ENCODE data around the gene DNAJC4. TPM values are rescaled to one million over a fixed set of nuclear protein-coding genes. Genes with fewer than 3 reads are reported as not detected.
"Not testable (repeated sequence)": the region's sequence is repeated elsewhere in the genome, so short reads cannot be mapped to it uniquely, and the experiment has no call there.

DNAJC4 gene
- polyA plus RNA-seq, 2 of the 4 experiments (the other 2 are of a cell fraction): 9.8 to 16.2 TPM

- no peak for TF ChIP-seq ZNF302 (CRISPR knock-in tag; IDR thresholded peaks at IDR 0.05)
- TF ChIP-seq, protein P1, sequence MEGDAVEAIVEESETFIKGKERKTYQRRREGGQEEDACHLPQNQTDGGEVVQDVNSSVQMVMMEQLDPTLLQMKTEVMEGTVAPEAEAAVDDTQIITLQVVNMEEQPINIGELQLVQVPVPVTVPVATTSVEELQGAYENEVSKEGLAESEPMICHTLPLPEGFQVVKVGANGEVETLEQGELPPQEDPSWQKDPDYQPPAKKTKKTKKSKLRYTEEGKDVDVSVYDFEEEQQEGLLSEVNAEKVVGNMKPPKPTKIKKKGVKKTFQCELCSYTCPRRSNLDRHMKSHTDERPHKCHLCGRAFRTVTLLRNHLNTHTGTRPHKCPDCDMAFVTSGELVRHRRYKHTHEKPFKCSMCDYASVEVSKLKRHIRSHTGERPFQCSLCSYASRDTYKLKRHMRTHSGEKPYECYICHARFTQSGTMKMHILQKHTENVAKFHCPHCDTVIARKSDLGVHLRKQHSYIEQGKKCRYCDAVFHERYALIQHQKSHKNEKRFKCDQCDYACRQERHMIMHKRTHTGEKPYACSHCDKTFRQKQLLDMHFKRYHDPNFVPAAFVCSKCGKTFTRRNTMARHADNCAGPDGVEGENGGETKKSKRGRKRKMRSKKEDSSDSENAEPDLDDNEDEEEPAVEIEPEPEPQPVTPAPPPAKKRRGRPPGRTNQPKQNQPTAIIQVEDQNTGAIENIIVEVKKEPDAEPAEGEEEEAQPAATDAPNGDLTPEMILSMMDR (IDR thresholded peaks at IDR 0.05): no peak
- no peak for TF ChIP-seq ZSCAN20 (CRISPR knock-in tag; IDR thresholded peaks at IDR 0.05)
- TF ChIP-seq ESRRA (IDR thresholded peaks at IDR 0.05; ENCODE audit: borderline replicate concordance, low read length): no peak
- TF ChIP-seq JUN (IDR thresholded peaks at IDR 0.05): no peak; a peak in 2 of 5 replicates
- no peak for TF ChIP-seq EHMT2 (IDR thresholded peaks at IDR 0.05; ENCODE audit: low read depth)
- no peak for TF ChIP-seq NFE2L2 (conservative IDR thresholded peaks at IDR 0.05; ENCODE audit: low read length)
Observed at GRCh38 chr11:64245797-64246620, 15.7 kb downstream of the DNAJC4 start (continued).

GRCh38 chr11:64246621-64246870, 16.2 kb downstream of the DNAJC4 start:
- FAIRE-seq; H3K9me3 ChIP-seq; ATAC-seq; DNase-seq (ENCODE audit: low read depth in 1 of 2, low spot score in 1 of 2): not testable (repeated sequence)
- CTCF ChIA-PET: interaction anchor here (0.8 to 12.2 kb wide), 9 partner anchors 9 to 108 kb away, joined by 3 to 220 read pairs (median 4); partner anchors contain the start of genes BAD, CATSPERZ, ESRRA and NUDT22
- peak overlapping the region; percentile 84 for H3K4me3 ChIP-seq
- peaks cover 45% of the 10 kb centered on the region for H3K4me1 ChIP-seq
- POLR2A ChIA-PET: interaction anchor here (0.6 to 6.0 kb wide), 6 partner anchors 20 to 1395 kb away, joined by 3 to 53 read pairs (median 8); partner anchors contain the start of genes ESRRA, NUDT22, STIP1 and TRPT1
- H3K4me2 ChIP-seq: peak overlapping the region; percentile 100
- peak; percentile 30; the same call in 1 of the 3 replicates for TF ChIP-seq BCL3 (IDR thresholded peaks at IDR 0.05)
- 0 out of 2 replicates have a peak, but pooled peaks have one; percentile 8 for TF ChIP-seq MAX (IDR thresholded peaks at IDR 0.05)
- TF ChIP-seq JUN (IDR thresholded peaks at IDR 0.05): peak; percentile 42 to 65; a peak in 3 of 5 replicates
- TF ChIP-seq NPAS2 (CRISPR knock-in tag; IDR thresholded peaks at IDR 0.05; ENCODE audit: borderline replicate concordance): 0 out of 2 replicates have a peak, but pooled peaks have one; percentile 15
- TF ChIP-seq MYC (IDR thresholded peaks at IDR 0.05; ENCODE audit: borderline replicate concordance, low read length): peak; percentile 34; the same call in 1 of the 2 replicates
- no CpG with 5 or more reads among the region's 43 CpGs for WGBS (ENCODE audit: missing lambda C conversion rate)
- peak overlapping the region; percentile 99 to 100 for H3K27ac ChIP-seq

DNA sequence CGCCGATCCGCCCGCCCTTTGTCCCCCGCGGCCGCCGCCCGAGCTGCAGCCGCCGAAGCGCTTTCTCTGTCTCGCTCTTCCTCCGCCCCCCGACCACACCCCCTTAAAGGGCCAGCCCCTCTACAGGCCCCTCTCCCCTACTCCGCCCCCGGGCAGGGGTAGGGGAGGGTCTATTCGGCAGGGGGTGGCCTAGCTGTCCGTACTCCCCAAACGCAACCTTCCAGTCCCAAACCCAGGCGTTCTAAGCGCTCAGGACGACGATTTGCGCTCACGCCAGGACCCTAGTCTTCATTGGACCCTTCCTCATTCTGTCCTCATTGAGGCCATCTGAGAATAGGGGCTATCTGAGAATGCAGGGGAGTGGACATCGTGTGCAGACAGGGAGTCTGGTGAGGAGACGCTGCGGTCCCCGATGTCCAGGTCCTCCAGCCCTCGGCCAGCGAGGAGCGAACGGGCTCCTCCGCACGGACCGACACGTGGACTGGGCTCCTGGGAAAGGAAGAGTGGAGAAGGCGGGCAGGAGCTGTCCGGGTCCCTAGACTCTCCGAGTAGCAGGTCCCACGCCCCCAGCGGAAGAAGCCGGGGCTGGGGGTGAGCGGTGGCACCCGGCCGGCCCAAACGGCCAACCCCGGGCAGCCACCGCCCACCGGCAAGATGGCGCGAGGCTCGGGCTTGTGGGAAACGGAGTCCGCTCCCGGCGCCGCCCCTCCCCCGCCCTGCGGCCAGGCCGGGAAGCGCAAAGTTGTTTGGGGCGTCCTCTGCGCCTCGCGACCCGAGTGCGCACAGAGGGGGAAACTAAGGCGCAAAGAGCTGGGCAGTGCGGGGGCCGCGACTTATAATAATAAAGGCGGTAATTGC, 16.8 kb downstream of the DNAJC4 start, which contains the start of gene PPP1R14B:
Gene PPP1R14B, minus strand, starts transcription at position 73 of the 858 bp plus-strand sequence. CDS start 270 bp downstream, outside the sequence.
- DNase-seq (ENCODE audit: low read depth in 1 of 2, low spot score in 1 of 2): peak; percentile 84 to 89
- CTCF ChIA-PET: interaction anchor here (1.2 to 12.2 kb wide), 7 partner anchors 9 to 108 kb away, joined by 3 to 220 read pairs (median 4); partner anchors contain the start of genes BAD, CATSPERZ and ESRRA
- TF ChIP-seq E2F6 (IDR thresholded peaks at IDR 0.05; ENCODE audit: borderline replicate concordance, low read depth) (no peak; the same call in 1 of the 2 replicates), TFCP2L1 (CRISPR knock-in tag; IDR thresholded peaks at IDR 0.05) (no peak), MAZ (IDR thresholded peaks at IDR 0.05; ENCODE audit: borderline replicate concordance, low read depth, low read length) (peak; percentile 79; the same call in 1 of the 2 replicates), CHD4 (IDR thresholded peaks at IDR 0.05; ENCODE audit: borderline replicate concordance) (no peak), JUN (IDR thresholded peaks at IDR 0.05) (0 out of 5 replicates have a peak, but pooled peaks of 1 of the 2 experiments have one; percentile 6), FOSL2 (IDR thresholded peaks at IDR 0.05) (no peak), FOSL2 (CRISPR knock-in tag; IDR thresholded peaks at IDR 0.05) (no peak), ZSCAN20 (CRISPR knock-in tag; IDR thresholded peaks at IDR 0.05) (no peak), FOXS1 (CRISPR knock-in tag; IDR thresholded peaks at IDR 0.05) (no peak), MAFK (IDR thresholded peaks at IDR 0.05; ENCODE audit: partially characterized antibody) (no peak), HOXA7 (CRISPR knock-in tag; IDR thresholded peaks at IDR 0.05) (no peak), CEBPB (IDR thresholded peaks at IDR 0.05) (no peak), SMC3 (IDR thresholded peaks at IDR 0.05) (no peak), POLR2AphosphoS2 (conservative IDR thresholded peaks at IDR 0.05; ENCODE audit: low read length) (peak; percentile 75; the same call in 1 of the 2 replicates), PHF8 (IDR thresholded peaks at IDR 0.05; ENCODE audit: borderline replicate concordance, low read depth) (no peak), JUNB (IDR thresholded peaks at IDR 0.05) (no peak), KDM5A (IDR thresholded peaks at IDR 0.05) (no peak), HEYL (CRISPR knock-in tag; IDR thresholded peaks at IDR 0.05) (no peak)
- TF ChIP-seq, protein P2, sequence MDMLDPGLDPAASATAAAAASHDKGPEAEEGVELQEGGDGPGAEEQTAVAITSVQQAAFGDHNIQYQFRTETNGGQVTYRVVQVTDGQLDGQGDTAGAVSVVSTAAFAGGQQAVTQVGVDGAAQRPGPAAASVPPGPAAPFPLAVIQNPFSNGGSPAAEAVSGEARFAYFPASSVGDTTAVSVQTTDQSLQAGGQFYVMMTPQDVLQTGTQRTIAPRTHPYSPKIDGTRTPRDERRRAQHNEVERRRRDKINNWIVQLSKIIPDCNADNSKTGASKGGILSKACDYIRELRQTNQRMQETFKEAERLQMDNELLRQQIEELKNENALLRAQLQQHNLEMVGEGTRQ (IDR thresholded peaks at IDR 0.05): no peak

More for the DNA sequence above, 16.8 kb downstream of the DNAJC4 start, which contains the start of gene PPP1R14B:
- Histone ChIP-seq H3K4me2 (peak within 1 kb of the TSS; percentile 100), H3K27ac (peak within 1 kb of the TSS; percentile 99 to 100), H3K4me1 (peaks cover 45% of the 10 kb centered on the region), H3K9me3 (no peaks in the 10 kb centered on the region), H3K4me3 (peak within 1 kb of the TSS; percentile 84)
- 1% methylated on average over 26 of the region's 74 CpGs for WGBS (ENCODE audit: missing lambda C conversion rate)
- POLR2A ChIA-PET: interaction anchor here (0.6 to 6.0 kb wide), 8 partner anchors 9 to 1395 kb away, joined by 3 to 53 read pairs (median 4); partner anchors contain the start of genes ESRRA, NUDT22, STIP1 and TRPT1
- FAIRE-seq (no peak), ATAC-seq (peak; percentile 40 to 73)

All from A549 (cell line).